HG03039 (cell line): ENCODE measurements around the gene CHCHD3.

Source experiments
- ATAC-seq: cut with Tn5 transposase; IDR thresholded peaks from one replicate; pipeline ENCODE4 v1.9.1; 2021; ENCODE audit warnings: mild to moderate bottlenecking, moderate library complexity; ENCODE audit not compliant: unreplicated experiment

Gene CHCHD3

DNA sequence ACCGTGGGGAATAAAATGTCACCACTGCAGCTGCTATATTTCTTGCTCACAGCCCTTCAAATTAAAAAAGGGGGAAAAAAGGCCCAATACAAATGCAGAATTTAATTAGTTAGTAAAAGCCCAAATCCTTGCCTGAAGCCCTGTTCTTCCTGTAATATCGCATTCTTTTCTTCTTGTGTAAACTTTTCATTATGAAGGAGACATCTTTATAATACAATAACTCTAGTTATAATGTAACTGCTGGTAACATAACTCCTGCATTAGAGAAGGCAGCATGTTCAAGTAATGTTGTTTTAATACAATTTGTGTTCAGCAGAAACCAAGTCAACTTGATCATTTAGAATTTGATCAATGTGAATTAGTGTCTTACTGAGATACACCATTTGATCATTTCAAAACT lies 250.9 kb downstream of the CHCHD3 start:
- no peak for ATAC-seq

GRCh38 chr7:132828502-132828901 lies 253.4 kb downstream of the CHCHD3 start:
- ATAC-seq, result no peak

DNA sequence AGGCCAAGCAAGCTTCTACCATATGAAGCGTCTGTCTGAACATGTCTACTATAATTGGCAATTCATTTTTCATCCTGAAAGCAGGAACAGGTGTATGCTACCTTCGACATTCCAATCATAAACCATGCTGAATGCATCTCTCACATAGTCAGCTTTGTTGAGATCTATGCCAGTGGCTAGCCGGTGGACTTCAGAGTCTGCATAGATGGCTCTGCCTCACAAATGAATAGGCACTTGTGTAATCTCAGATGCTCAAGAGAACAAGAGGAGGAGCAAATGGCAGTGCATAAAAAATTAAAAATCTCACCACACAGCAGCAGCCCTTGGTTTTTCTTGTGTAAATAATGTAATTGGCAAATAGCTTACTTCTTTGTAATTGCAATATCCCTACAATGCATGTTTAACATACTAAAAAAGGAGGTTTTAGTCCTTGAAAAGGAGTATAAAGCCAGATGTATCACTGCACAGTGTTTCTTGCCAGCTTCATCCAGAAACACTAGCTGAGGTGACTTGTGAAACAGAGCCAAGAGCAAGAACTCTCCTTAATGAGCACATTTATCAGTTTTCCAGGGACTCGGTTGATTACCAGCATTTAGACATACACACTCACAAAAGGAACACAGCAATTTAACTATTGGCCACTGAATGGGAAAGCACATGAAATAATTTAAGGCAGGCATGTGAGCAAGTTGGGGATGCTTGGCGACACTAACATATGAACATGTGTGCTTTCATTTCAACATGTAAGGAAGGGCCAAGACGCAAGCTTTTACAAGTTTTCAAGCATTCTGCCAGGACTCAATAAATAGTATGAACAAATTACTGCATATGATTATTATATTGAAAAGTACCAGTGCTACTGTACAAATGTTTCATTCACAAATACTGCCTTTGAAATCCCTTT lies 255.7 kb downstream of the CHCHD3 start:
- no peak for ATAC-seq

GRCh38 chr7:132825222-132825621 lies 256.7 kb downstream of the CHCHD3 start:
- ATAC-seq, result no peak

- ATAC-seq, result no peak
These were observed 262.2 kb downstream of the CHCHD3 start for GRCh38 chr7:132819648-132820047.

DNA sequence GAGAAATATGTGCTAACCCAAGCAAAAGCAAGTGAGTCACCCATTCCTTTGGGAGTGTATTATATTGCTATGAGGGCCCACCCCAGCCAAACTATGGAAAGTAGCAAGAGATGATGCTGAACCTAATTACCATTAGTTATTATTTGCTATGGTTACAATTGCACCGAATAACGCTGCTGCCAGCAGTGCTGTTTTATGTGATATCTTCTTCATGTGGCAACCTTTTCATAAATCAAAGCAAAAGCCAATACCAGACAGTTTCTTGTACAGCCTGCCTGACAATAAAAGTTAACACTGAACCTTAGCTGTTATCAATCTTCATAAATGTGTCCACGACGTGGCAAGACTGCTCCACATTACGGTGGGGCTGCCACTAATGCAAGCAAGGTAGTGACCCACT lies 263.9 kb downstream of the CHCHD3 start:
- ATAC-seq, result no peak

- no peak for ATAC-seq
These were observed 266.1 kb downstream of the CHCHD3 start for GRCh38 chr7:132815696-132816311.

- no peak for ATAC-seq
These were observed 266.8 kb downstream of the CHCHD3 start for GRCh38 chr7:132815130-132815529.

DNA sequence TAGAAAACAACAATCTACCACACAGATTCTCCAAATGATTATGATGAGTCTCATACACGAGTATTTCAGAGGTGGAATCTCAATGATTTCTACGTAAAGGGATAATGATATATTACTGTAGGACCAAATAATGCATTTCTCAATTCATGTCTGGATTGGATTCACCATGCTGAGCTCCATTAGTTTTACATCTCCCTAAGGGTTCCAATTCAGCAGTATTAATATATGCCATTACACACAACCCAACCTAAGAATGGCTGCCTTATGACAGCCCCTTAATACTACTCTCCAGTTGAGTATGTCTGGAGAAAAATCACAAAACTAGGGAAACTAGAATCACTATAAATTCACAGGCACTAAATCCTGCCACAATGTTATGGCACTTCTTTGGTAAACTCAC lies 271.3 kb downstream of the CHCHD3 start:
- no peak for ATAC-seq

GRCh38 chr7:132806834-132807233 lies 275.1 kb downstream of the CHCHD3 start:
- ATAC-seq, result no peak

- ATAC-seq, result no peak
These were observed 276.1 kb downstream of the CHCHD3 start for GRCh38 chr7:132805766-132806165.

- ATAC-seq, result no peak
These were observed 276.9 kb downstream of the CHCHD3 start for GRCh38 chr7:132804849-132805485.

DNA sequence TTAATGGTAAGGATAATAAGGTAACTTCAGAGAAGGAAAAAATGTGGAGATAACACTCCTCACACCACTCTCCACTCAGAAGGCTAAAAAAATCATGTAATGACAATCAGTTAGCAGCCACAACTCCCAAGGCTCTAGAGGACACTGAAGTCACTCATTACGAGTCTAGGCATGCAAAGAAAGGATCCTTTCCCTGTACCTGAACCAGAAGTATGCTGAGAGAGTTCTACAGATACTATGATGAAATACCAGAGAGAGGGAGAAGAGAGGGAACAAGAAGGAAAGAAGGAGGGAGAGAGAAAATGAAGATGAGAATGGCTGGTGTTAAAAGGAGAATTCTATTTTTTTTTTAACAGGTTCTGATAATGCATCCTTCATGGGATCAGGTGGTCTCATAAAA lies 281.4 kb downstream of the CHCHD3 start:
- no peak for ATAC-seq

DNA sequence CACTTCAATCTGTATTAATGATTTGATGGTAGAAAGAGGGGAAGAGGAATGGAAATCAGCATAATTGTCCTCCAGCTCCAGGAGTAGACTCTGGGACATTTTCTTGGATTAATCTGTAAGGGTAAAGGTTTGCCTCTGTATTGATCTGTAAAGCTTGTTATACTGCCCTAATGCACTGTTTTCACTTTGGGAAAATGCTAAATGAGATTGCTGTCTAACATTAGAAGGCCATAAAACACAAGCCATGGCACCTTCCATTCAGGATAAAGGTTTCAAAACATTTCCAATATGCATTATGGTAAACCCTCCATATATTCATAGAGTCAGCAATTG lies 282.8 kb downstream of the CHCHD3 start:
- ATAC-seq, result no peak

- ATAC-seq, result no peak
These were observed 284.7 kb downstream of the CHCHD3 start for GRCh38 chr7:132797152-132797551.

GRCh38 chr7:132793474-132793873 lies 288.4 kb downstream of the CHCHD3 start:
- ATAC-seq, result no peak

GRCh38 chr7:132791036-132791435 lies 290.9 kb downstream of the CHCHD3 start:
- ATAC-seq, result no peak

GRCh38 chr7:132790104-132790503 lies 291.8 kb downstream of the CHCHD3 start:
- ATAC-seq, result no peak

DNA sequence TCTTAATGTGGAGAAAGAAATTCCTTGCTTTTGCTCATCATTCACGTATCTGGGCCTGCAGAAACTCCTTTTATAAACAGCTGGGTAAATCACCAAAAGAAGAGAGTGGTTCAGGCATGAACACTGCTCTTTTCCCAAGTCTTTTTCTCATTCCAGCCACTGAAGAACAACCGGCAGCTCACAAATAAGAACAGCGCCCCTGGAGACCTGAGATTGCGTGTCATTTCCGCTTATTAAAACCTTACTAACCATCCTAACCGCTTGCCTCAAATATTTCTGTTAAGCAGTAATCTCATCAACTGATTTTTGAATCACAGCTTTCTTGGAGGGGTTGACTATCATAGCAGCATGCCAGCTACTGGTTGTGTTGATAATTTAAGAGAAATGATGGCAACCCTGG lies 292.6 kb downstream of the CHCHD3 start:
- no peak for ATAC-seq

GRCh38 chr7:132785870-132786269 lies 296.0 kb downstream of the CHCHD3 start:
- ATAC-seq, result no peak

DNA sequence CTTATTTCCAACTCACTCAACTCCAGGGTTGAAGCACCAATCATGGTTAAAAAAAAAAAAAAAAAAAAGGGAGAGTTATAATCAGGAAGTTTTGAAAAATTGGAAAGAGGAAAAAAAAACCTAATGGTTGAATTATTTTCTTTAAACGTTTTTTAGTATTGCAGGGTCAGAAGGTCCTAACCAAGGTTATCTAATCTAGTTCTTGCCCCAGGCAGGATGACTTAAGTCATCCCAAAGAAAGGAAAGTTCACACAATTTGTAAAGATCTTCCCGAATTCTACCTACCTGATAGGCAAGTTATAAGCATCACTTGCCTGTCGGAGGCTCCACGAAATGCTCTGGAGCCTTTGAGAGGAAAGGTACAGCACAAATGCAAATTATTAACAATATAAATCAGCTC lies 297.5 kb downstream of the CHCHD3 start:
- ATAC-seq, result no peak

GRCh38 chr7:132783824-132784223 lies 298.1 kb downstream of the CHCHD3 start:
- no peak for ATAC-seq
